ENCODE measurements around the gene CDK3.
"Not testable (repeated sequence)": the region's sequence is repeated elsewhere in the genome, so short reads cannot be mapped to it uniquely, and the experiment has no call there.

The CDK3 gene

GRCh38 chr17:76039121-76039520 is 38.5 kb downstream of the CDK3 start:
- no peak for TF ChIP-seq CTCF (IDR thresholded peaks at IDR 0.05; ENCODE audit: low read depth, low read length, missing control alignments)
- no peak for DNase-seq (ENCODE audit: low read depth)
- H3K4me3 ChIP-seq (ENCODE audit: low read depth, low read length) = no peak overlapping the region

GRCh38 chr17:76040376-76040775 is 39.7 kb downstream of the CDK3 start:
- no peak for DNase-seq (ENCODE audit: low read depth)
- no peak overlapping the region for H3K4me3 ChIP-seq (ENCODE audit: low read depth, low read length)
- TF ChIP-seq CTCF (IDR thresholded peaks at IDR 0.05; ENCODE audit: low read depth, low read length, missing control alignments) = no peak

- H3K4me3 ChIP-seq (ENCODE audit: low read depth, low read length); DNase-seq (ENCODE audit: low read depth): not testable (repeated sequence)
These were observed 42.2 kb downstream of the CDK3 start for GRCh38 chr17:76042868-76043267.

GRCh38 chr17:76044475-76045007 is 43.9 kb downstream of the CDK3 start:
- H3K4me3 ChIP-seq (ENCODE audit: low read depth, low read length); DNase-seq (ENCODE audit: low read depth): not testable (repeated sequence)

GRCh38 chr17:76046064-76046463 is 45.4 kb downstream of the CDK3 start:
- no peak for DNase-seq (ENCODE audit: low read depth)
- no peak for TF ChIP-seq CTCF (IDR thresholded peaks at IDR 0.05; ENCODE audit: low read depth, low read length, missing control alignments)
- H3K4me3 ChIP-seq (ENCODE audit: low read depth, low read length) = no peak overlapping the region

GRCh38 chr17:76048025-76048605 is 47.5 kb downstream of the CDK3 start:
- TF ChIP-seq CTCF (IDR thresholded peaks at IDR 0.05; ENCODE audit: low read depth, low read length, missing control alignments) = no peak
- H3K4me3 ChIP-seq (ENCODE audit: low read depth, low read length) = no peak overlapping the region
- no peak for DNase-seq (ENCODE audit: low read depth)

- no peak for TF ChIP-seq CTCF (IDR thresholded peaks at IDR 0.05; ENCODE audit: low read depth, low read length, missing control alignments)
- no peak for DNase-seq (ENCODE audit: low read depth)
- no peak overlapping the region for H3K4me3 ChIP-seq (ENCODE audit: low read depth, low read length)
These were observed 48.1 kb downstream of the CDK3 start for GRCh38 chr17:76048711-76049110.

GRCh38 chr17:76049239-76049638 is 48.6 kb downstream of the CDK3 start:
- no peak for TF ChIP-seq CTCF (IDR thresholded peaks at IDR 0.05; ENCODE audit: low read depth, low read length, missing control alignments)
- no peak overlapping the region for H3K4me3 ChIP-seq (ENCODE audit: low read depth, low read length)
- DNase-seq (ENCODE audit: low read depth) = no peak

All from GM12864 (cell line).